ENCODE measurements around the gene UBE2E2.

Gene UBE2E2

DNA sequence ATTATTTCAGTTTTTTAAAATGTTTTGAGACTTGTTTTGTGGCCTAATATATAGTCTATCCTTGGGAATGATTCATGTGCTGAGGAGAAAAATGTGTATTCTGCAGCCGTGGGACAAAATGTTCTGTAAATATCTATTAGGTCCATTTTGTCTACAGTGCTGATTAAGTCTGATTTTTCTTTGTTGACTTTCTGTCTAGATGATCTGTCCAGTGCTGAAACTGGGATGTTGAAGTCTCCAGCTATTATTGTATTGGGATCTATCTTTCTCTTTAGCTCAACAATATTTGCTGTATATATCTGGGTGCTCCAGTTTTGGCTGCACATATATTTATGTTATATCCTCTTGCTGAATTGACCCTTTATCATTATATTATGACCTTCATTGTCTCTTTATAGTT lies 85.2 kb downstream of the UBE2E2 start:
- no peak for DNase-seq

DNA sequence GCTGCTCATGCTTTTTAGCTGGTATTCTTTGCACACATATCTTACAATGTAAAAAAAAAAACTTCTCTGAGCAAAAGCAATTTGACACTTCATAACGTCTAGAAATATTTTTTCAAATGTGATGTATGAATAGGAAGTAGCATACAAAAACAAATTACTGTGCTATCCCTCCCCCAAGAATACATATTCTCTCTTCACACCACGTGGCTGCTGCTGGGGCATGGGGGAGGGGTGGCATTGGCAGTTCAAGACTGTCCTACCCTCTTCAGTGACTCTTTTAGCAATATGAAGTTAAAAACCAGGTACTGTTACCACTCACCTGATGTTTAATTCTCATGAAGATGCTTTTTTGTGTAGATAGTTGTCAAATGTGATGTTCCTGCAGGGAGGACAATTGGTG lies 85.6 kb downstream of the UBE2E2 start:
- DNase-seq, result no peak

DNA sequence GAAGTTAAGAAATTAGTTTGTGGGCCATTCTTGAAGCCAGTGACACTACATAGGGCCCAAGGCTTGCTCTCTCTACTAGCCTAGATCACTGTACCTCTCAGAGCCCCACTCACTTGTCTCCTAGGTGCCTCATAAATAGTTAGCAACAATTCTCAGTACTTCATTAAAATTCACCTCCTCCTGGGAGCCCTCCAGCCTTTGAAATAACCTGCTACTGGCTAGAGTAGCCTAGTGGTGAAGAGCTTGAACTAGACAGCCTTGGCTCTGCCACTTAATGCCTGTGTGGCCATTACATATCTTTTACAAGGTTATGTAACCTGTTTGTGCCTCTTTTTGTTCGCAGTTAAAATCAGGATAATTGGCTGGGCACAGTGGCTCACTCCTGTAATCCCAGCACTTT lies 89.3 kb downstream of the UBE2E2 start:
- DNase-seq, result no peak

DNA sequence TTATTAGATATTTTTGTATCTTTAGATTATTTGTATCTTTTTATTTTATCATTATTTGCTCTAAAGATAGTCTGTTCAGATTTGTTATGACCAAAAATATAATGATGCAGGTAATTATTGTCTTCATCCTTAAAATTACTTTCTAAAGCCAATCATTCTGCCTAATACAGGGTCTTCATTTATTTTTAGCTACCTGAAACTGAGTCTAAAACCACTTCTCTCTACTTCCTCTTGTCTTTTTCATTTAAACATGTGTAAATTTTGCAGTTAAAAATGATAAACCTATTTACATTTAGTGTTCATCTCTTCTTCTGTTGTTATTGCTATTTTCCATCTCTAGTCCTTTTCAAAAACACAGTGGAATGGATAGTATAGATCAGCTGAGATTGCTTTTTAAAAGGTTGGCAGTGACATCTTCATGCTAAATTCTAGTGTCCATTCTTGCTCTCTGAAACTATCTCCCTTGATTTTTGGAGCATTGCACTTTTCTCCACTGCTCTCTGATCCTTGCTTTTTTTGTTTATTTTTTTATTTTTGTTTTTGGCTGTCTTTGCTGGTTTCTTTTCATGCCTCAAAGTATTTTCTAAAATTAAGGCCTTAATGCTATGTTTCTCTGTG lies 91.8 kb downstream of the UBE2E2 start:
- no peak for DNase-seq

DNA sequence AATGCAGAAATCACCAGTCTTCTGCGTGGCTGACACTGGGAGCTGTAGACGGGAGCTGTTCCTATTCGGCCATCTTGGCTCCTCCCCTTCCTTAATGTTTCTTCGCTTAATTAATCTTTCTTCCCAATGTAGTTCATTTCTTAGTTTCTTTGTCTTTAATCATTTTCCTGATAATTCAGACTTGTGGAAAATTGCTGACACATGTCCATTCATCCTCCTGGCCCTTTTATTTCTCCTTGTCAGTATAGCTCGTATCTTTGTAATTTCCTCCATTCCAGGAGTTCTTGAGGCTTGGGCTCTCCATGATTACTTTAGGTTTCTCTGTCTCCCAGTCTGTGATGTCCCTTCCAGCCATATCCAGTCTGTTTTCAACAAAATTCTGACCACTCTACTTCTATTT lies 98.7 kb downstream of the UBE2E2 start:
- no peak for DNase-seq

DNA sequence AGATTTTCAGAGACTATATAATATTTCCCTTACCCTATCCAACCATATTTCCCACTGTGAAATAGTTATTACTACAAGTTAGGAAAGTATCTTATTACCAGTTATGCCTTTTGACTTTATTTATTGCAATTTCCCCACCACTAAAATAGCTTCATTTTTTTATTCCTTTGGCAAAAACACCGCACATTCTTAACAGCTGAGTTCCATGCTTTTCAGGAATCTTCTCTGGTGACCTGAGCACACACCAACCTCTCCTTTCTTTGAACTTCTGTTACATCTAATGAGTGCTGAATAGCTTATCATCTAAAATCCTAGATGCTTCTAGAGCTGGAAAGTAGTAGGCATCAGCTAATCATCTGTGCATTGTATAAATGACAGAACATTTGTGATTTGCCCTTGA lies 99.1 kb downstream of the UBE2E2 start:
- DNase-seq, result no peak

DNA sequence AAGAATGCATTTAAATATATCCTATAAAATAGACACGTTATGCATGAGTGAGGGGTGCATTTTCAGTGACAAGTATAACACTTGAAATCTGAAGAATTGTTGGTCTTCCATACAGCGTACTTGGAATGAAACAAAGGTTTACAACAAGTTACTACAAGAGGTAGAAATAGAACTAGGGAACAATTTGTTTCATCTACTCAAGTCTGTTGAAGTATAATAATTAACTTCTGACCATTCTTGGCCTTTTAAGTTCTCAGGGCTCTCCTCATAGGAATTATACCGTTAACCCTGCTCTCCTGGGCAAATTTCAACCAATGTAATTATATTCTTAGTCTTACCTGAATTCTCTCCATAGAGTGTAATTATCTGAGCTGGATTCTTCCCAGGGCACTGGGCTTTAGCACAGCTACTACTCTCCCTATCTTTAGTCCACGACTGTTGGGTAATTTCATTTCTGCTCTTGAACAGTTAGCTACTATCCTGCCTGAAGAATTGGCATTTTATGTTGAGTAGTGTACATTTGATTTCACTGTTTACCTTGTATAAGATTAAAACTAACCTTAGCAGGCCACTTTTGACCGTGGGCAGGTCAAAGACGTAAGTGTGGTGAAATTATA lies 100.6 kb downstream of the UBE2E2 start:
- no peak for DNase-seq

DNA sequence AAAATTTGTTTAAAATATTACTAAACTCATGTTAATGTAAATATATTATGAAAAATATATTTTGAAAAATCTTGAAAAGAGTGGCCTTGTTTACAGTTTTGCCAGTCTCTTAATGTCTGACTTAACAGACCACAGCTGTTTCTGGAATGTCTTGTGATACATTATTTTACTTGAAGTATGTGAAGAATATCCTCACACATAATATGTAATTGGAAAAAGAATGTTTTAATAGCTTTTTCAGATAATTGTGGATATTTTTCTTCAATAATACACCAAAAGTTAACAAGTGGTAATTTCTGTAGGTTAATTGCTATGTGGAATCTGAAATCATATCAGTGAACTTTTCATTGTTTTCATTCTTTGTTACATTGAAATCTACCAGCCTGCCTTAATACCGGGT lies 101.3 kb downstream of the UBE2E2 start:
- DNase-seq, result no peak

DNA sequence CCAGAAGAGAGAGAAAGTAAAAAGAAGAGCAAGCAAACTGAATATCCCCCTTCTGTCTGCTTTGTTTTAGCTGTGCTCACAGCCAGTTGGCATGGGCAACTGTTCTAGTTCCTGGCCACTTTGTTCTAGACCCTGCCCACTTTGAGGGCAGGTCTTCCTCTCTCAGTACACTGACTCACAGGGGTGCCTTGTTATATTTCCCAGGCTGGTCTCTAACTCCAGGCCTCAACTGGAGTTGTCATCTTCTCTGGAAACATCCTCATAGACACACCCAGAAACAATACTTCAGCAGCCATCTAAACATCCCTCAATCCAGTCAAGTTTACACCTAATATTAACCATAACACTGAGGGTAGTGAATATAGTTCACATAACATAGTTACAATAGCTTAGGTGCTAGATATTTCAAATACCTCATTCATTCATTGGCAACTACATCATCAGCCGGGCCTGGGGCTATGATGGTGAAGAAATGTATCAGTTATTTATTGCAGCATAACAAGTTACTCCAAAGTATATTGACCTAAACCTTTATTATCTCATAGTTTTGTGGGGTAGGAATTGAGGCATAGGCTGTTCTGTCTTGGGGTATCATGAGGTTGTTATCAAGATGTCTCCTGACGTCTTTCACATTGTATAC lies 106.0 kb downstream of the UBE2E2 start:
- DNase-seq, result no peak

DNA sequence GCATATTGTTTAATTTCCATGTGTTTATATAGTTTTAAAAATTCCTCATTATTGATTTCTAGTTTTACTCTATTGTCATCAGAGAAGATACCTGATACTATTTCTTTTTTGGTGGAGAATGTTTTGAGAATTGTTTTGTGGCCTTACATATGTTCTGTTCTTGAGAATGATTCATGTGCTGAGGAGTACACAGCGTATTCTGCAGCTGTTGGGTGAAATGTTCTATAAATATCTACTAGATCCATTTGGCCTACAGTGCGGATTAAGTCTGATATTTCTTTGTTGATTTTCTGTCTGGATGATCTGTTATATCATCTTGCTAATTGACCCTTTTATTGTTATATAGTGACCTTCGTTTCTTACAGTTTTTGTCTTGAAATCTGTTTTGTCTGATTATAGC lies 109.7 kb downstream of the UBE2E2 start:
- no peak for DNase-seq

DNA sequence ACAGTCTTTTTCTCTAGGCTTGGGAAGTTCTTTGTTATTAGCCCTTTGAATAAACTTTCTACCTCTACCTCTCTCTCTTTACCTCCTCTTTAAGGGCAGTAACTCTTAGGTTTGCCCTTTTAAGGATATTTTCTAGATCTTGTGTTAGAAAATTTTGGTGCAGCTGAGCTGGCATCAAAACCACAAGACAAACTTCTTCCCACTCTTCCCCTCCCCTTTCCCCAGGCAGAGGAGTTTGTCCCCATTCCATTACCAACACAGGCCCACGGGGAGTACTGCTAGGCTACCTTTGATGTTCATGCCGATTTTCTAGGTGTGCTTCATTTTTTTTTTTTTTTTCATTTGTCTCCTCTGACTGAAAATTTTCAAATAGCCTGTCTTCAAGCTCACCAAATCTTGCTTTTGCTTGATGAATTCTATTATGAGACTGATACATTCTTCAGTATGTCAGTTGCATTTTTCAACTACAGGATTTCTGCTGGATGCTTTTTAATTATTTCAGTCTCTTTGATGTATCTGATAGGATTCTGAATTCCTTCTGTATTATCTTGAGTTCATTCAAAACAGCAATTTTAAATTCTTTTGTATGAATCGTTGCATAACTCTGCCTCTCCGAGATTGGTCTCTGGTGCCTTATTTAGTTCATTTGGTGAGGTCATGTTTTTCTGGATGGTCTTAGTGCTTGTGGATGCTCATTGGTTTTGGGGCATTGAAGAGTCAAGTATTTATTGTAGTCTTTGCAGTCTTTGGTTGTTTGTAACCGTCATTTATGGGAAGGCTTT lies 112.0 kb downstream of the UBE2E2 start:
- DNase-seq, result no peak

DNA sequence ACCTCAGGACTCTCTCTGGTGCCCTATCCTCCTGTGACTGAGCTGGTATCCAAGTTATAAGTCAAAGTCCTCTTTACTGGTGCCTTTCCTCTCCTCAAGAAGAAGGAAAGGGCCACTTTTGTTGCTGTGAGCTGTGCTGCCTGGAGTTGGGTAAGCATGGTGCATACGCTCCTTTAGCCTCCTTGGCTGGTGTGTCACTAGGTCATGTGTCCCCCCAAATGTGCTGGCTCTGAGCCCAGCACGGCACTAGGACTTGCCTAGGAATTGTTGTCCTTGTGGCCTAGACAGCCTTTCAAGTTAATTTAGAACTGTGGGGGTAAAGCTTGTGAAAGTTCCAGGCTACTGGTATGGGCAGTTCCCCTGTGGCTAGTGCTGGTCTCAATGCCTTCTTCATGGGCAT lies 113.8 kb downstream of the UBE2E2 start:
- no peak for DNase-seq

DNA sequence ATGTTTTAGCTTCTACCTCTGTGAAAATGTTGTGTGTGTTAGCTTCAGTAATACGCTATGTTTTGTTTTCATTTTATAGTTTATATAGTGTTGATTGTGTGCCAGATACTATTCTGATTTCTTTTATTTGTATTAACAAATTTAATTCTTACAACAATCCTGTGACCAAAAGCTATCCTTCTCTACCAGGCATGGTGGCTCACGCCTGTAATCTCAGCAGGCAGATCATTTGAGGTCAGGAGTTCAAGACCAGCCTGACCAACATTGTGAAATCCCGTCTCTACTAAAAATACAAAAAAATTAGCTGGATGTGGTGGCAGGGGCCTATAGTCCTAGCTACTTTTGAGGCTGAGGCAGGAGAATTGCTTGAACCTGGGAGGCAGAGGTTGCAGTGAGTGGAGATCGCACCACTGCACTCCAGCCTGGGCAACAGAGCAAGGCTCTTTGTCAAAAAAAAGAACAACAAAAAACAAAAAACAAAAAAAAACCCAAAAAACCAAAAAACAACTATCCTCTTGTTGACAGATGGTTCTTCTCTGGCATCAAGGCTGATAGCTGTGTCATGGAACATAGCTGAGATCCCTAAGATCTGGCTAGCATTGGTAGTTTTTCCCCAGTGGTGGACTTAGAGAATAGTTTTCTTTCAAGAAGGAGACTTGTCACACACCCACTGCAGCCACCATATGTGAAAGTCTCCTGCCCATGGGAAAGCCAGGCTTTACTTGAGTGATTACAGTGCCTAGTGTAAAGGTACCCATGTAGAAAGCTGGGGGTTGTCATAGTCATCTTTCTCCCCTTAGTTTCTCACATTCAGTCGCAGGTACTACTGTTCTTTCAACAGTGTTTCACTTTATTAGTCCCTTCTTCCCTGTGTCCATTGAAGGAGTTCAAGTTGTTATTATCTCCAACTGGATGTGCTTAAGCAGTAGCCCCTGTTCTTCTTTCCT lies 116.5 kb downstream of the UBE2E2 start:
- DNase-seq, result no peak

DNA sequence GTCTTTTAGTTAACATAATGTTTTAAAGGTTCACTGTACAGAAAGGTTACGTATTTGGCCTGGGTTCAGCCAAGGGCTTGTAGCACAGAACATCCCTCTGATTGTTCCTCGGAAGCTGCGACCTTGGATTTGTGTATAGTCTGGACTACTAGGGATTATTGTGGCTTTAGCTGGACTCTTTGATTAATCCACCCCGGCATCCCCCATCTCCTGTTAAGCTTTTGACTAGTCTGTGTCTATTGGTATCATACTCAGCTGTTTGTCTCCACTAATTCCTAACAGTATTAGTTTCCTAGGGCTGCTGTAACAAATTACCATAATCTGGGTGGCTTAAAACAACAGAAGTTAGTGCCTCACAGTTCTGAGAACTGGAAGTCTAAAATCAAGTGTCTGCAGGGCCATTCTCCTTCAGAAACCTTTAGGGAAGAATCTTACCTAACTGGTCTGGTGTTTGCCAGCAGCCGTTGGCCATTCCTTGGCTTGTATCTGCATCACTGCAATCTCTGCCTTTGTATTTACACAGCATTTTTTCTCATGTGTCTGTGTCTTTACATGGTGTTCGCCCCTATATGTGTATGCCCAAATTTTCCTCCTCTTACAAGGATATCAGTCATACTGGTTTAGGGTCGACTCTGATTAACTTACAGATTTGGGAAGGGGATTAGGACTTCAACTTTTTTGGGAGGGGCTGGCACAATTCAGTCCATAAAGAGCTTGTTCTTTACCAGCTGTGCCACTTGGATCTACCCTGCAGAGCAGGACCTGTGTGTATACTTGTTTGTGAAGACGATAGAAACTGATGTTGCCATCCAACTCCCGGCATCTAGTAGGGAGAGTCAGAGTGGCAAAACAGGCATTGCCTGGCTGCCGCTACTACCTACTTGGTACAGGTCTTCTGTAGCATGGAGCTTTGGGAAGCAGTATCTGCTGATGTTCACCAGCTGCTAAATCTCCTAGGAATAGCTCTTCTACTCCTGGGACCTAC lies 117.8 kb downstream of the UBE2E2 start:
- DNase-seq, result no peak

DNA sequence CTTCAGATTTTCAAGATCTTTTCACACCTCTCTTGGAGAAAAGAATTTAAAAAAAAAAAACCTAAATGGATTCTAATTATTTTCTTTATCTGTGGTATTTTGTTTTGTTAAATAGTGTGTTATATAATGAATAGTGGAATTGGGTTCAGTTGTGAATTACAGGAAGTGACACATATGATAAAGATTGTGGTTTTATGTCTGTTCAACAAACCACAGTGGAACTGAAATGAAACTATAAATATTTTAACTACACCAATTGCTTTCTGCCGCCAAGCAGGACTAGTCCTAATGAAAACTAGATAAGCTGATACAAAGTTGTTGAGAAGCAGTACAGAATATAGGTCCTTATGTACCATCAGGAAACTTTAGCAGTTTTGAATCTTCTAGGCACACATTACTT lies 121.6 kb downstream of the UBE2E2 start:
- DNase-seq, result no peak

DNA sequence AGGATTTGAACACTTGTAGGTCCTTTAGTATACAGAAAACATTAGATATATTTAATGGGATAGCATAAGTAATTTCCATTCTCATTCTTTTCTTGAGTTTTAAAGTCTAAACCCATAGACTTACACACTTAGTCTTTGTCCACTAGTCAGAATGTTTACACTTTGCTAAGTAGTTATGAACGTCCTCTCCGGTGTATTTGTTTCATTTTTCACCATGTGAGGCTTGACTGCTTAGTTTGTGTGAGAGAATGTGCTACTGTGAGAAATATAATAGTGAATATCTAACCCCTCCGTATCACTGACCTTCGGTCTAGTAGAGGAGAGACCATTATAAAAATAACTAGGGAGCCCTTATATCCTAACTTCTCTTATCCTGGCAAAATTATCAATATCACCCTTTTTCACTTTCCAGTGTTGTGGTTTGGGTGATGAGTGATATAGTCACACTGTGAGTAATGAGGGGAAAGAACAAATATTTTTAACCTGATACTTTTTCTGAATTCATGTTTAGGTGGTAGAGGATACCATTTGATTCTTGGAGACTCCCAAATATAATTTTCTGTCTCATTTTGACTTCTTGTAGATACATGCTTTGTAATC lies 122.4 kb downstream of the UBE2E2 start:
- no peak for DNase-seq

DNA sequence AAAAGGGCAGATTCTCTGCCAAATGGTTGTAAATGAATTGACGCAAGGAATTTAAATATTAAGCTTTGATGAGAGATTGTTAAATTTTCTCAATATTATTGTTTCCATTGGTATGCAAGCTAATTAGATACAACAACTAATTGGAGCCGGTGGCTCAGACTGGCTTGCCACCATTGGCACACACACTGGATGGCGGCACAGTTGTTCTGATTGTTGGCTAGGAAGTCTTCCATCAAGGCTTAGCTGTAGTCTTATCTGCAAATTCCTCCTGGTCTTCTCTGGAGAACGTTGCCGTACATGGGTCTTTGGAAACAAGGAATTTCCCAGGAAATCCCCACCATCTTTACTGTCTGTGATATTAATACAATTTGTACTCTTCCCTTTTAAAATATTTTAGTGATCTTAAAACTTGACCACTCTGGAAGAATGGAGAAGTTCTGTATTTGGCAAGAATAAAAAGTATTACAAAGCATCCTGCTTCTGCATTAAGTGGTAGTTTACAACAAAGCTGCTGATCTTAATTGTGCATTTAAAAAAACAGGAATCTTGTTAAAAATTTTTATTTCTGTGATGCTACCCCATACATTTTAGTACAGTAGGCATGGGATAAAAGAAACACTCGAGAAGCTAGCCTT lies 126.5 kb downstream of the UBE2E2 start:
- no peak for DNase-seq

DNA sequence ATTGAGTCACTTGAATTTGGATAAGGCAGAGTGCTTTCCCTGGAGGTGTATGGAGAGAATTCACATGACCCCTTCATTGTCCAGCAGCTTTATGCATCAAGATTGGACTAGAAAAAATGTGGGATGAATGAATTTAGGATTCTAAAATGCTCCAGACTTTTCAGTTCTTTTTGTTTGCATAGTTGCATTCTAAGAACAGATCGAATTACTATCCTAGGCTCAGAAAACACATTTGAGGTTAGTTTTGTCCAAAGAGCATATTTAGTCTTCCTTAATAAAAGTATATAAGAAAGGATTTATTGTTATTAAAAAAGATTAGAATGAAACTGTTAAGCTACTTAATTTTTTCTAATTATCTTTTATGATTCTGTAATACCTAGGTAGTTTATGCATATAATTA lies 127.4 kb downstream of the UBE2E2 start:
- DNase-seq, result no peak

DNA sequence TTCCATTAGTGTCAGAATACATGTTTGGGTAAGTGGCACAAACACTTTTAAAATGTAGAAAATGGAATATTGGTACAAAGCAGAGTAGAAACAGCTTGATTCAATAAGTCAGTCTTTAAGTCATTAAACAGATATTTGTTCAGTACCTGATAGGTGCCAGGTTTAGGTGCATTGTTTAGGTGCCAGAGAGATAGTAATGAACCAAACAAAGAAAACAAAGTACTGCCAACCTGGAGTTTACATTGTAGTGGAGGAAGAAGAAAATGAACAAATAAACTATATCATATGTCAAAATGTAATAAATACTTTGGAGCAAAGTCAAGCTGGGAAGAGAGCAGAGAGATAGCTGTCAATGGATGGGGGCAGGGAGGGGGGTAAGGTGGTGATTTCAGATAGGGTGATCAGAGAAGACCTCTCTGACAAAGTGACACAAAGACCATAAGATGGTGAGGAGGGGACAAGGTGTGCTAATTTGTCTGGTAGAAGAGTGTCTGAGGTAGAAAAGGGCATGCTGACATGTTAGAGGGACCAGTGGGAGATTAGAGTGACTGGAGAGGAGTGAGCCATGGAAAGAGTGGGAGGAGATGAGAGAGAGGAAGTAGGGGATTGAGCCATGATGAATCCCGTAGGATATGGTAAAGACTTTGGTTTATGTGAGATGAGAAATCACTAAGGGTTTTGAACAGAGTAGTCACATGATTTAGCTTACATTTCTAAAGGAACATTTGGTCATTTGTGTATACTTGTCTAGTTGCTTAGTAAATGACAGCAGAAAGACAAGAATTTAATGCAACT lies 128.2 kb downstream of the UBE2E2 start:
- DNase-seq, result no peak

DNA sequence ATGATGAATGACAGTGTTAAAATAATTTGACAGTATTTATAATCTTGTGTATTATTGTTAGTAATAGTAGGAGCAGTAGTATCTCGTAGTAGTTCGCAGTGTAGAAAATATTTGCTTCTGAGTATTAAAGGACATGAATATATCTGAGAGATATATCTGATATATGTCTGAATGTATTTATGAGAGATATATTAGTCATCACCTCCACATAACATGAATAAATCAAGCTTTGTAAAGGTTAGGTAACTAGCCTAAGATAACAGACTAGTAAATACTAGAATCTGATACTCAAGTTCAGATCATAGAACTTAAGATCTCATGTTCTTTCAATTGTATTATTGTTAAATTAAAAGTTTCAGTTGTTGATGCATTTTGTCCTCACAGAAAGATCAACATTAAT lies 130.5 kb downstream of the UBE2E2 start:
- DNase-seq, result no peak
